HAP-1 (cell line): ENCODE measurements around the gene CRYBG2.
"Not testable (repeated sequence)": the region's sequence is repeated elsewhere in the genome, so short reads cannot be mapped to it uniquely, and the experiment has no call there.

Experiments used
- DNase-seq, 2 experiments: peaks; one replicate each; pipeline ENCODE4 v3.0.0-alpha.2; 2016 to 2020; ENCODE audit warnings: low spot score in 2 of 2
- H3K27me3 ChIP-seq: fragments of 250-450 bp; sonication (Bioruptor Pico); 2 replicates; pipeline ENCODE4 v1.5.1; 2020; ENCODE audit warnings: low read depth, mild to moderate bottlenecking, moderate library complexity
- H3K36me3 ChIP-seq: fragments of 250-450 bp; sonication (Bioruptor Pico); replicated peaks from 2 replicates; pipeline ENCODE4 v1.5.1; 2020; ENCODE audit warnings: mild to moderate bottlenecking
- H3K4me1 ChIP-seq: fragments of 250-450 bp; sonication (Bioruptor Pico); 2 replicates; pipeline ENCODE4 v1.5.1; 2020; ENCODE audit warnings: mild to moderate bottlenecking
- H3K4me3 ChIP-seq: fragments of 250-450 bp; sonication (Bioruptor Pico); 2 replicates; pipeline ENCODE4 v1.5.1; 2020; ENCODE audit warnings: mild to moderate bottlenecking, moderate library complexity
- H3K9me3 ChIP-seq: fragments of 250-450 bp; sonication (Bioruptor Pico); 2 replicates; pipeline ENCODE4 v1.5.1; 2020; ENCODE audit warnings: mild to moderate bottlenecking, moderate library complexity
- in situ Hi-C: fragments of 300-500 bp; cut with MboI; formaldehyde crosslinking; loops from 3 replicates; pipeline ENCODE4 v1.14.3; 2020; ENCODE audit warnings: low sequenced_read_pairs, inconsistent platforms, mixed read lengths

CRYBG2 gene, protein sequence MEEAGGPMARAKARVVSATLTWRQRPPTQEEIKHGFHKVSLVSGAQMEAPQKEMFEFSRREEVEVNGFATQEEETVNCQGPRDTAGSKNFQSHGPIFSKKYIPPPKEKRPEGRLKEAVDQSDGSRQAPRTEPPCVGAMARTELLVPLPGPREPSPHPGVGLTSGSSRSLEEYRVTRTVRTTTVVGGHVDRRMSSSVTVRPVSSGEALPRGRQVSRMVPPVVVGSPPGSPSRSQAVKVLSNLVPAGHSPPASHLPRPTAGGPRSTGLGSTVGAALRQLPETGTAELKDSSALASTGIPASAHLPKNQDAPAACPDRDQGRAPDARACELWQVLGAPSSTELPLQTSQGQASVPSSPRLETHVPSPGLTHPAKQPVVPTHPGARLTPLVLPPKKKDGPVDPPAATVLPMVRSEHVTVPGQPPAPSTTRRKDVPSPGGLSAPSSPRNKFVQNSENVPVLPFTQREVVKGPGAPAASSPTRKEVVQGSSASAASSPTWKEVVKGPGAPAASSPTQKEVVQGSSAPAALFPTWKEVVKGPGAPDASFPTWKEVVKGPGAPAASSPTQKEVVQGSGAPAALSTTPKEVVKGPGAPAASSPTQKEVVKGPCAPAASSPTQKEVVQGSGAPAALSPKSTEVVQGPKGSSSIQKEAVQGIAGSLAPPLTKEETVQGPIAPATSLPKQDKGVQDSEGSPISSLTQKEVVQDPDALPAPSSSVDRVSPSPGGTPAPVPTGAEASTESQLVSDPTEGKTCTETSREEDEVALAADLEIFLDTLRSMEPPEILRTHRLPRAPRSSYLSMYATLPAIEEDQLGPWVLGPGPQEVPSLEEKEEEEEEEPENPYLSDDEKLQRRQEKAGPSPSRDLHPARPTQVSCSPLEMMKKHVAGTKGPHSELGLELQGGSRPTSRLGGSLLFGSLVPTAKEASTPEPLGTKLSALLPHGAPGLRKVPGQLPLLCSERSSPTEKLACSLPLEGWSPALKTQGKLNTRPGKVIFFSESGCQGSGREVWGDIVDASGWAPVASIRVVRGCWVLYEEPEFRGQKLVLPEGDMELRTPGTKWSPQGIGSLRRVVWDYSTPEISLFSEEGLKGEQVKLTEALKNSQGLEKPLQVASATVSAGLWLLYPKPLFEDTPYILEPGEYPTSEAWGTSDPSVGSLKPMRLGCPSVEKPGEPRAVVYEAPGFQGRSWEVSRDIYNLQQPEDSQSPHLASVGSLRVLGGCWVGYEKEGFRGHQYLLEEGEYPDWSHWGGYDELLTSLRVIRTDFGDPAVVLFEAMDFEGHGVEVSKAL (N-terminal part only)

GRCh38 chr1:26353976-26354820 is at the start of gene CRYBG2:
Gene CRYBG2 (minus strand): TSS chr1:26354130. CDS start chr1:26346657, 7,473 bp downstream.
- in situ Hi-C loops, result no loop called here
- no peaks in the 10 kb centered on the region for H3K9me3 ChIP-seq
- no peaks in the 10 kb centered on the region for H3K4me1 ChIP-seq
- no peaks in the 10 kb centered on the region for H3K27me3 ChIP-seq
- DNase-seq, result no peak
- H3K4me3 ChIP-seq, result no peak within 1 kb of the TSS
- no peaks in the 10 kb centered on the region for H3K36me3 ChIP-seq

- in situ Hi-C loops, result no loop called here
- Histone ChIP-seq H3K36me3 (no peaks in the 10 kb centered on the region), H3K4me1 (no peaks in the 10 kb centered on the region; the same call in 1 of the 2 replicates)
These were observed 49.7 kb upstream of the CRYBG2 start for GRCh38 chr1:26403656-26404055.

DNA sequence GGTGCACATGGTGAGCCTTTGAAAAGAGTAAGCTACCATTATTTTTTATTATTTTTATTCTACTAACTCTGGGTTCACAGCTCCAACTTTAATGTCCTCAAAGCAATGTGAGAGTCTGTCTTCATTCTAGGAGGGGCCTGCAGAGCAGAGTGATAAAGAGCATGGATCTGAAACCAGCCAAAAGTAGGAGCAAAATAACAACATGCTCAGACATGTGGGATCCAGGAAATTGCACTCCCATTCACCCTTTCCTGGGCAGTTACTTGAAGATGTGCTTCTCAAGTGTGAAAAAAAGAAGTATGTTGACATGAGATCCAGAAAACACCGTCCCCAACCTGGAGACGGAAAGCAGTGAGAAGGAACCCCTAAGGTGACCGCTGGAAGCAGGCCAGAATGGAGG is 48.0 kb upstream of the CRYBG2 start:
- Histone ChIP-seq H3K27me3 (peaks cover 11% of the 10 kb centered on the region; the same call in 1 of the 2 replicates), H3K4me3 (no peak overlapping the region), H3K9me3 (no peaks in the 10 kb centered on the region), H3K36me3 (no peaks in the 10 kb centered on the region), H3K4me1 (no peaks in the 10 kb centered on the region)
- in situ Hi-C loops, result no loop called here
- no peak for DNase-seq

More at GRCh38 chr1:26403656-26404055, 49.7 kb upstream of the CRYBG2 start:
- peaks cover 12% of the 10 kb centered on the region for H3K27me3 ChIP-seq
- no peak for DNase-seq
- no peak overlapping the region for H3K4me3 ChIP-seq
- no peaks in the 10 kb centered on the region for H3K9me3 ChIP-seq

DNA sequence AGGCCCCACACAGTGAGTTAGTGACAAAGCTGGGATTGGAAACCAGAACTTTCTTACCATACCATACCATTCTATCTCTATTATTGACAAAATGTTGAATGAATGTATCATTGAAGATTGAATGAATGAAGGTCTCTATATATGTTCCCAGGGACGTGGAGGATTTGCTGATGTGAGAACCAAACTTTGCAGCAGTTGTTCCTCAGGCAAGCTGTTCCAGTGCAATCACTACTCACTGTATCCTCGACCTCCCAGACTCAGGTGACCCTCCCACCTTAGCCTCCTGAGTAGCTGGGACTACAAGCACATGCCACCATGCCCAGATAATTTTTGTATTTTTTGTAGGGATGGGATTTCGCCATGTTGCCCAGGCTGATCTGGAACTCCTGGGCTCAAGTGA is 45.1 kb upstream of the CRYBG2 start:
- H3K4me1 ChIP-seq, result no peaks in the 10 kb centered on the region

GRCh38 chr1:26395754-26396153 is 41.8 kb upstream of the CRYBG2 start:
- H3K4me1 ChIP-seq, result no peaks in the 10 kb centered on the region
- in situ Hi-C loops, result no loop called here
- H3K9me3 ChIP-seq, result no peaks in the 10 kb centered on the region
- no peak for DNase-seq
- no peaks in the 10 kb centered on the region for H3K27me3 ChIP-seq
- H3K4me3 ChIP-seq, result no peak overlapping the region
- H3K36me3 ChIP-seq, result no peaks in the 10 kb centered on the region

More for the DNA sequence above, 45.1 kb upstream of the CRYBG2 start:
- in situ Hi-C loops, result no loop called here
- DNase-seq, result no peak
- no peaks in the 10 kb centered on the region for H3K36me3 ChIP-seq
- H3K27me3 ChIP-seq, result peaks cover 8% of the 10 kb centered on the region; the same call in 1 of the 2 replicates
- no peaks in the 10 kb centered on the region for H3K9me3 ChIP-seq
- no peak overlapping the region for H3K4me3 ChIP-seq

GRCh38 chr1:26391450-26391849 is 37.5 kb upstream of the CRYBG2 start:
- H3K36me3 ChIP-seq, result no peaks in the 10 kb centered on the region
- no peaks in the 10 kb centered on the region for H3K27me3 ChIP-seq
- in situ Hi-C loops, result no loop called here
- no peaks in the 10 kb centered on the region for H3K9me3 ChIP-seq
- peak in 1 of 2 experiments; percentile 24 for DNase-seq
- H3K4me1 ChIP-seq, result no peaks in the 10 kb centered on the region
- no peak overlapping the region for H3K4me3 ChIP-seq

DNA sequence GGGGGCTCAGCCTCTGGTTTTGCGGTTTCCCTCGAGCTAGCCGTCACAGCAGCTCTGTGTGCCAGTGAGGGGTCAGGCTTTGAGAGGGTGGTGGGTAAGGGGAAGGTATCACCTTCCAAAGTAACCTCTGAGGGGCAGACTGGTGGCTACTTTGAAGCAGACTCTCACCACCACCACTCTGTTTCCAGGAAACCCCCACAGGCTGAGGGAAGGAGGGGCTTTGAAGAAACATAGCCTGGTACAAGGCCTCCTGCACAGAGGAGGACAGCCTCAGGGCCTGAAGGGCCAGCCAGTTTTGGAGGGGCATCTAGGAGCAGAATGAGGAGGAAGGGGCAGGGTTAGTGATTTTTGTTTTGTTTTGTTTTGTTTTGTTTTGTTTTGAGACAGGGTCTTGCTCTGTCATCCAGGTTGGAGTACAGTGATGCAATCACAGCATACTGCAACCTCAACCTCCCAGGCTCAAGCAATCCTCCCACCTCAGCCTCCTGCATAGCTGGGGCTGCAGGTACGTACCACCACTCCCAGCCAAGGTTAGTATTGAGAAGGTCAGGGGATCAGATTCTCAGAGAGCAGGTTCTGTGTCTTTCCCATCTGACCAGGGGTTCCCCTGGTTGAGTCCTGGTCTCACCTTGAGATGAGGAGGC is 35.8 kb upstream of the CRYBG2 start:
- no peaks in the 10 kb centered on the region for H3K36me3 ChIP-seq
- no peaks in the 10 kb centered on the region for H3K9me3 ChIP-seq
- in situ Hi-C loops, result no loop called here
- DNase-seq, result no peak
- H3K27me3 ChIP-seq, result no peaks in the 10 kb centered on the region
- H3K4me1 ChIP-seq, result no peaks in the 10 kb centered on the region
- H3K4me3 ChIP-seq, result no peak overlapping the region

DNA sequence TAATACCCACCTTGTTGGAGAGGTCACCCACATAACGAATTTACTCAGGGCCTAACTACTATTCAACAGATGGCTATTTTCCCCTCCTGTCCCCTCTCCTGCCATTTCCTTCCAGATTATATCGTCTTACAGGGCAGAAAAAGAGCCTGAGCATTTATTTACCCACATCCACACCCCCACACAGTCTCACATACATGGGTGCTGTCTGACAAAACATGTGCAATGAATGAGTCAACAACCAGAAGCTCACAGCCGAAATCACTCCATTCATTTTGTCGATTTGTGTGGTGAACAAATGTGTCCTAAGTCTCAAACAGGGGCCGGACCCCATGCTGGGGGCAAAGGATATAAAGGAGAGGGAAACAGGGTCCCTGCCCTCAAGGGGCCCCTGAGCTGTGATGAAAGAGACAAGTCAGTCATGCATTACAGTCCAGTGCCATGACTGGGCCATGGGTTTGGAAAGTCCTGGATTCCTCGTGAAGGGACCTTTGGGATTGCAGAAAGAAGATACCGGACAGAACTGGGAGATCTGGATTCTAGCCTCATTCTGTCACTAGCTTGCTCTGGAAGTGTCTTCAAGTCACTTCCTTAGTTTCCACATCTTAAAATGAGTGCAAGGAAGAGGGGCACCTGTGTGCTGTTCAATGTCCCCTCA is 35.0 kb upstream of the CRYBG2 start:
- H3K36me3 ChIP-seq, result no peaks in the 10 kb centered on the region
- no peaks in the 10 kb centered on the region for H3K4me1 ChIP-seq
- H3K4me3 ChIP-seq, result no peak overlapping the region
- H3K27me3 ChIP-seq, result no peaks in the 10 kb centered on the region
- in situ Hi-C loops, result no loop called here
- no peak for DNase-seq
- H3K9me3 ChIP-seq, result no peaks in the 10 kb centered on the region

GRCh38 chr1:26387447-26387846 is 33.5 kb upstream of the CRYBG2 start:
- Histone ChIP-seq H3K27me3 (no peaks in the 10 kb centered on the region), H3K4me3 (no peak overlapping the region), H3K36me3 (no peaks in the 10 kb centered on the region), H3K9me3 (no peaks in the 10 kb centered on the region), H3K4me1 (no peaks in the 10 kb centered on the region)
- no peak for DNase-seq
- in situ Hi-C loops, result no loop called here

GRCh38 chr1:26385063-26385462 is 31.1 kb upstream of the CRYBG2 start:
- in situ Hi-C loops, H3K9me3 ChIP-seq, H3K4me3 ChIP-seq, H3K4me1 ChIP-seq, H3K27me3 ChIP-seq, DNase-seq, H3K36me3 ChIP-seq: not testable (repeated sequence)

DNA sequence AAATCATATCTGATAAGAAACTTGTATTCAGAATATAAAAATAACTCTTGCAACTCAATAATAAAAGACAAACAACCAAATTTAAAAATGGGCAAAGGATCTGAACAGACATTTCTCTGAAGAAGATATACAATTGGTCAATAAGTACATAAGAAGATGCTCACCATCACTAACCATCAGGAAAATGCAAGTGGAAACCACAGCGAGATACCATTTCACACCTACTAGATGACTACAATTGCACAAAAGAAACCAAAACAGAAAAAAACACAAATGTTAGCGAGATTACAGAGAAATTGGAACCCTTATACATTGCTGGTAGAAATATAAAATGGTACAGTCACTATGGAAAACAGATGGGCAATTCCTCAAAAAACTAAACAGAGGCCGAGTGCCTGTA is 30.1 kb upstream of the CRYBG2 start:
- in situ Hi-C loops, result no loop called here
- DNase-seq, result no peak
- no peaks in the 10 kb centered on the region for H3K9me3 ChIP-seq
- no peaks in the 10 kb centered on the region for H3K4me1 ChIP-seq
- H3K4me3 ChIP-seq, result no peak overlapping the region
- H3K27me3 ChIP-seq, result no peaks in the 10 kb centered on the region
- H3K36me3 ChIP-seq, result no peaks in the 10 kb centered on the region

DNA sequence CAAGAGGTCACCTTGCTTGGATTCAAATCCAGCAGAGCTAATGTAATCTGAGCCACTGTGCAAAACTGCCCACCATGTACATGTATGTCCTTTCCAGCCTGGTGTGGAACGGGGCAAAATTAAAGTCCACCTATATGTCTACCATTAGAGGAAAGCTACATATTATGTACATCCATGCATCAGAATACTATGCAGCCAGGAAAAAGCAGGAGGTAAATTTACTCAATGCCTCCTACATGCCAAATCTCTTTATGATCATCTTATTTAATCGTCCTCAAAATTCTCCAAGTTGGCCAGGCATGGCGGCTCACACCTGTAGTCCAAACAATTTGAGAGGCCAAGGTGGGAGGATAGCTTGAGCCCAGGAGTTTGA is 24.9 kb upstream of the CRYBG2 start:
- no peak overlapping the region for H3K4me3 ChIP-seq
- no peaks in the 10 kb centered on the region for H3K4me1 ChIP-seq
- no peaks in the 10 kb centered on the region for H3K36me3 ChIP-seq
- no peaks in the 10 kb centered on the region for H3K27me3 ChIP-seq
- H3K9me3 ChIP-seq, result no peaks in the 10 kb centered on the region
- in situ Hi-C loops, result no loop called here
- no peak for DNase-seq
